ENCODE measurements around the gene ABCB11.
"Not testable (repeated sequence)": the region's sequence is repeated elsewhere in the genome, so short reads cannot be mapped to it uniquely, and the experiment has no call there.

ABCB11 gene

GRCh38 chr2:169026056-169026455 is 5.1 kb downstream of the ABCB11 start:
- Histone ChIP-seq H3K36me3 (ENCODE audit: control insufficient read depth in 1 of 2, insufficient read depth in 2 of 2, low read length in 2 of 2) (no peaks in the 10 kb centered on the region), H3K27me3 (ENCODE audit: control insufficient read depth in 1 of 2, insufficient read depth in 2 of 2, low read length in 2 of 2) (no peaks in the 10 kb centered on the region), H3K4me3 (ENCODE audit: low read depth in 1 of 2, low read length in 2 of 2) (no peak overlapping the region), H3K4me1 (ENCODE audit: control insufficient read depth in 1 of 2, insufficient read depth in 2 of 2, low read length in 2 of 2) (no peaks in the 10 kb centered on the region), H3K27ac (ENCODE audit: low read depth, low read length) (no peak overlapping the region), H3K9ac (ENCODE audit: low read depth in 1 of 2, low read length in 2 of 2) (no peak overlapping the region), H3K9me3 (ENCODE audit: control insufficient read depth in 1 of 2, low read length in 2 of 2) (no peaks in the 10 kb centered on the region)

- no peaks in the 10 kb centered on the region for H3K36me3 ChIP-seq (ENCODE audit: control insufficient read depth in 1 of 2, insufficient read depth in 2 of 2, low read length in 2 of 2)
- H3K9me3 ChIP-seq (ENCODE audit: control insufficient read depth in 1 of 2, low read length in 2 of 2), result no peaks in the 10 kb centered on the region
- no peak overlapping the region for H3K9ac ChIP-seq (ENCODE audit: low read depth in 1 of 2, low read length in 2 of 2)
- H3K27me3 ChIP-seq (ENCODE audit: control insufficient read depth in 1 of 2, insufficient read depth in 2 of 2, low read length in 2 of 2), result no peaks in the 10 kb centered on the region
- H3K4me3 ChIP-seq (ENCODE audit: low read depth in 1 of 2, low read length in 2 of 2), result no peak overlapping the region
- no peak overlapping the region for H3K27ac ChIP-seq (ENCODE audit: low read depth, low read length)
- no peaks in the 10 kb centered on the region for H3K4me1 ChIP-seq (ENCODE audit: control insufficient read depth in 1 of 2, insufficient read depth in 2 of 2, low read length in 2 of 2)
These were observed 8.0 kb downstream of the ABCB11 start for GRCh38 chr2:169023161-169023560.

GRCh38 chr2:169018390-169018789 is 12.7 kb downstream of the ABCB11 start:
- H3K27ac ChIP-seq (ENCODE audit: low read depth, low read length), result no peak overlapping the region
- H3K9me3 ChIP-seq (ENCODE audit: control insufficient read depth in 1 of 2, low read length in 2 of 2), result no peaks in the 10 kb centered on the region
- no peak overlapping the region for H3K4me3 ChIP-seq (ENCODE audit: low read depth in 1 of 2, low read length in 2 of 2)
- H3K4me1 ChIP-seq (ENCODE audit: control insufficient read depth in 1 of 2, insufficient read depth in 2 of 2, low read length in 2 of 2), result no peaks in the 10 kb centered on the region
- no peak overlapping the region for H3K9ac ChIP-seq (ENCODE audit: low read depth in 1 of 2, low read length in 2 of 2)
- peaks cover 0 to 4% of the 10 kb centered on the region in 2 donors for H3K27me3 ChIP-seq (ENCODE audit: control insufficient read depth in 1 of 2, insufficient read depth in 2 of 2, low read length in 2 of 2)
- no peaks in the 10 kb centered on the region for H3K36me3 ChIP-seq (ENCODE audit: control insufficient read depth in 1 of 2, insufficient read depth in 2 of 2, low read length in 2 of 2)

GRCh38 chr2:169015943-169016342 is 15.2 kb downstream of the ABCB11 start:
- Histone ChIP-seq H3K27me3 (ENCODE audit: control insufficient read depth in 1 of 2, insufficient read depth in 2 of 2, low read length in 2 of 2) (peaks cover 0 to 4% of the 10 kb centered on the region in 2 donors), H3K4me1 (ENCODE audit: control insufficient read depth in 1 of 2, insufficient read depth in 2 of 2, low read length in 2 of 2) (peaks cover 0 to 9% of the 10 kb centered on the region in 2 donors), H3K9me3 (ENCODE audit: control insufficient read depth in 1 of 2, low read length in 2 of 2) (no peaks in the 10 kb centered on the region), H3K9ac (ENCODE audit: low read depth in 1 of 2, low read length in 2 of 2) (no peak overlapping the region), H3K4me3 (ENCODE audit: low read depth in 1 of 2, low read length in 2 of 2) (no peak overlapping the region), H3K36me3 (ENCODE audit: control insufficient read depth in 1 of 2, insufficient read depth in 2 of 2, low read length in 2 of 2) (no peaks in the 10 kb centered on the region), H3K27ac (ENCODE audit: low read depth, low read length) (no peak overlapping the region)

GRCh38 chr2:169014780-169015179 is 16.3 kb downstream of the ABCB11 start:
- H3K27ac ChIP-seq (ENCODE audit: low read depth, low read length), result no peak overlapping the region
- H3K4me3 ChIP-seq (ENCODE audit: low read depth in 1 of 2, low read length in 2 of 2), result no peak overlapping the region
- H3K27me3 ChIP-seq (ENCODE audit: control insufficient read depth in 1 of 2, insufficient read depth in 2 of 2, low read length in 2 of 2), result peaks cover 0 to 4% of the 10 kb centered on the region in 2 donors
- H3K36me3 ChIP-seq (ENCODE audit: control insufficient read depth in 1 of 2, insufficient read depth in 2 of 2, low read length in 2 of 2), result no peaks in the 10 kb centered on the region
- no peak overlapping the region for H3K9ac ChIP-seq (ENCODE audit: low read depth in 1 of 2, low read length in 2 of 2)
- H3K4me1 ChIP-seq (ENCODE audit: control insufficient read depth in 1 of 2, insufficient read depth in 2 of 2, low read length in 2 of 2), result peaks cover 0 to 9% of the 10 kb centered on the region in 2 donors
- no peaks in the 10 kb centered on the region for H3K9me3 ChIP-seq (ENCODE audit: control insufficient read depth in 1 of 2, low read length in 2 of 2)

- no peak overlapping the region for H3K27ac ChIP-seq (ENCODE audit: low read depth, low read length)
- H3K4me3 ChIP-seq (ENCODE audit: low read depth in 1 of 2, low read length in 2 of 2), result no peak overlapping the region
- H3K4me1 ChIP-seq (ENCODE audit: control insufficient read depth in 1 of 2, insufficient read depth in 2 of 2, low read length in 2 of 2), result peaks cover 0 to 9% of the 10 kb centered on the region in 2 donors
- H3K9me3 ChIP-seq (ENCODE audit: control insufficient read depth in 1 of 2, low read length in 2 of 2), result no peaks in the 10 kb centered on the region
- H3K36me3 ChIP-seq (ENCODE audit: control insufficient read depth in 1 of 2, insufficient read depth in 2 of 2, low read length in 2 of 2), result no peaks in the 10 kb centered on the region
- H3K27me3 ChIP-seq (ENCODE audit: control insufficient read depth in 1 of 2, insufficient read depth in 2 of 2, low read length in 2 of 2), result peaks cover 0 to 4% of the 10 kb centered on the region in 2 donors
- no peak overlapping the region for H3K9ac ChIP-seq (ENCODE audit: low read depth in 1 of 2, low read length in 2 of 2)
These were observed 17.5 kb downstream of the ABCB11 start for GRCh38 chr2:169013628-169014026.

GRCh38 chr2:169012812-169013627 is 18.1 kb downstream of the ABCB11 start:
- Histone ChIP-seq H3K4me3 (ENCODE audit: low read depth in 1 of 2, low read length in 2 of 2) (no peak overlapping the region), H3K27ac (ENCODE audit: low read depth, low read length) (no peak overlapping the region), H3K36me3 (ENCODE audit: control insufficient read depth in 1 of 2, insufficient read depth in 2 of 2, low read length in 2 of 2) (no peaks in the 10 kb centered on the region), H3K9me3 (ENCODE audit: control insufficient read depth in 1 of 2, low read length in 2 of 2) (no peaks in the 10 kb centered on the region), H3K27me3 (ENCODE audit: control insufficient read depth in 1 of 2, insufficient read depth in 2 of 2, low read length in 2 of 2) (peaks cover 0 to 4% of the 10 kb centered on the region in 2 donors), H3K9ac (ENCODE audit: low read depth in 1 of 2, low read length in 2 of 2) (no peak overlapping the region), H3K4me1 (ENCODE audit: control insufficient read depth in 1 of 2, insufficient read depth in 2 of 2, low read length in 2 of 2) (peaks cover 0 to 9% of the 10 kb centered on the region in 2 donors)

GRCh38 chr2:169012191-169012792 is 18.8 kb downstream of the ABCB11 start:
- H3K27ac ChIP-seq (ENCODE audit: low read depth, low read length); H3K9ac ChIP-seq (ENCODE audit: low read depth in 1 of 2, low read length in 2 of 2); H3K4me1 ChIP-seq (ENCODE audit: control insufficient read depth in 1 of 2, insufficient read depth in 2 of 2, low read length in 2 of 2); H3K36me3 ChIP-seq (ENCODE audit: control insufficient read depth in 1 of 2, insufficient read depth in 2 of 2, low read length in 2 of 2); H3K9me3 ChIP-seq (ENCODE audit: control insufficient read depth in 1 of 2, low read length in 2 of 2); H3K27me3 ChIP-seq (ENCODE audit: control insufficient read depth in 1 of 2, insufficient read depth in 2 of 2, low read length in 2 of 2); H3K4me3 ChIP-seq (ENCODE audit: low read depth in 1 of 2, low read length in 2 of 2): not testable (repeated sequence)

- Histone ChIP-seq H3K27ac (ENCODE audit: low read depth, low read length) (no peak overlapping the region), H3K36me3 (ENCODE audit: control insufficient read depth in 1 of 2, insufficient read depth in 2 of 2, low read length in 2 of 2) (no peaks in the 10 kb centered on the region), H3K4me3 (ENCODE audit: low read depth in 1 of 2, low read length in 2 of 2) (no peak overlapping the region), H3K4me1 (ENCODE audit: control insufficient read depth in 1 of 2, insufficient read depth in 2 of 2, low read length in 2 of 2) (peaks cover 0 to 9% of the 10 kb centered on the region in 2 donors), H3K9me3 (ENCODE audit: control insufficient read depth in 1 of 2, low read length in 2 of 2) (no peaks in the 10 kb centered on the region), H3K9ac (ENCODE audit: low read depth in 1 of 2, low read length in 2 of 2) (no peak overlapping the region), H3K27me3 (ENCODE audit: control insufficient read depth in 1 of 2, insufficient read depth in 2 of 2, low read length in 2 of 2) (no peaks in the 10 kb centered on the region)
These were observed 19.4 kb downstream of the ABCB11 start for GRCh38 chr2:169011698-169012097.

GRCh38 chr2:169010633-169011460 is 20.3 kb downstream of the ABCB11 start:
- Histone ChIP-seq H3K9ac (ENCODE audit: low read depth in 1 of 2, low read length in 2 of 2) (no peak overlapping the region), H3K27ac (ENCODE audit: low read depth, low read length) (no peak overlapping the region), H3K4me1 (ENCODE audit: control insufficient read depth in 1 of 2, insufficient read depth in 2 of 2, low read length in 2 of 2) (peaks cover 0 to 9% of the 10 kb centered on the region in 2 donors), H3K36me3 (ENCODE audit: control insufficient read depth in 1 of 2, insufficient read depth in 2 of 2, low read length in 2 of 2) (no peaks in the 10 kb centered on the region), H3K4me3 (ENCODE audit: low read depth in 1 of 2, low read length in 2 of 2) (no peak overlapping the region), H3K9me3 (ENCODE audit: control insufficient read depth in 1 of 2, low read length in 2 of 2) (no peaks in the 10 kb centered on the region), H3K27me3 (ENCODE audit: control insufficient read depth in 1 of 2, insufficient read depth in 2 of 2, low read length in 2 of 2) (no peaks in the 10 kb centered on the region)

Measured in duodenal mucosa (tissue), 2 donors.